K562 (cell line): ENCODE measurements around the gene SEPTIN1. TPM values are rescaled to one million over a fixed set of nuclear protein-coding genes. Genes with fewer than 3 reads are reported as not detected.
A peak's percentile ranks its signal among the peaks of the same experiment; 100 is the strongest.

Experiments
- AFF4 ChIP-seq: sonication (generic); formaldehyde crosslinking; IDR thresholded peaks from 2 replicates; pipeline ENCODE4 v1.8.0; 2023; ENCODE audit warnings: mild to moderate bottlenecking, missing genetic modification reagents
- CBX3 ChIP-seq, 2 experiments: IDR thresholded peaks; 1 replicate in 1 of 2; 2 replicates in 1 of 2; pipeline ENCODE4 v1.6.1; 2012; ENCODE audit warnings: inconsistent platforms in 2 of 2, low read length in 2 of 2, borderline replicate concordance in 1 of 2, control low read depth in 1 of 2
- EP300 ChIP-seq: IDR thresholded peaks from 2 replicates; pipeline ENCODE4 v1.6.1; 2012; ENCODE audit warnings: low read length, improper control_type of control experiment
- ERF ChIP-seq: fragments of 450-650 bp; formaldehyde crosslinking; IDR thresholded peaks from 2 replicates; pipeline ENCODE4 v1.4.0; 2020; ENCODE audit warnings: mild to moderate bottlenecking, mixed read lengths
- HNRNPLL ChIP-seq: fragments of 200-400 bp; formaldehyde crosslinking; IDR thresholded peaks from 2 replicates; pipeline ENCODE4 v1.6.1; 2017; ENCODE audit warnings: low read length, low read depth, mild to moderate bottlenecking; ENCODE audit not compliant: poor library complexity, severe bottlenecking
- MAZ ChIP-seq, 2 experiments: fragments of 450-650 bp in 1 of 2; sonication (generic) in 1 of 2; formaldehyde crosslinking; IDR thresholded peaks in 1 of 2; conservative IDR thresholded peaks in 1 of 2; 2 replicates each; pipeline versions ENCODE4 v1.4.0 to v1.5.0; 2020; ENCODE audit warnings: mild to moderate bottlenecking in 1 of 2, missing genetic modification reagents in 1 of 2
- PML ChIP-seq: IDR thresholded peaks from 2 replicates; pipeline ENCODE4 v1.6.1; 2012; ENCODE audit warnings: low read length, inconsistent platforms
- RBM22 ChIP-seq: fragments of 200-400 bp; formaldehyde crosslinking; IDR thresholded peaks from 2 replicates; pipeline ENCODE4 v1.6.1; 2018; ENCODE audit warnings: low read length, low read depth; ENCODE audit not compliant: poor library complexity, severe bottlenecking
- SIN3A ChIP-seq, 2 experiments: fragments of 150-350 bp in 1 of 2; IDR thresholded peaks; 2 replicates each; pipeline ENCODE4 v1.6.1; 2011 to 2016; ENCODE audit warnings: borderline replicate concordance in 2 of 2, low read depth in 2 of 2, low read length in 2 of 2, mild to moderate bottlenecking in 2 of 2, moderate library complexity in 2 of 2; ENCODE audit not compliant: control insufficient read depth in 1 of 2
- SMARCA5 ChIP-seq: fragments of 450-650 bp; IDR thresholded peaks from 2 replicates; pipeline ENCODE4 v1.6.1; 2016
- SREBF2 ChIP-seq: sonication (generic); formaldehyde crosslinking; IDR thresholded peaks from 2 replicates; pipeline ENCODE4 v1.4.0; 2020; ENCODE audit warnings: mild to moderate bottlenecking, missing genetic modification reagents
- TBL1XR1 ChIP-seq, 2 experiments: IDR thresholded peaks; 2 replicates each; pipeline ENCODE4 v1.6.1; 2012; ENCODE audit warnings: improper control_type of control experiment in 2 of 2, low read length in 2 of 2, mild to moderate bottlenecking in 1 of 2
- ZBED1 ChIP-seq: IDR thresholded peaks from 2 replicates; pipeline ENCODE4 v1.6.1; 2014
- ZNF232 ChIP-seq: sonication (generic); formaldehyde crosslinking; IDR thresholded peaks from 2 replicates; pipeline ENCODE4 v1.8.0; 2022; ENCODE audit warnings: mild to moderate bottlenecking, missing genetic modification reagents
- polyA plus RNA-seq, 8 experiments: library from polyadenylated mRNA; depleted of rRNA in 4 of 8; stranded (reverse) in 5 of 8; unstranded in 3 of 8; fragments of >200 nt; fragmentation: Nextera tagmentation in 2 of 8; fragmentation: Illumina TruSeq in 1 of 8; extraction: Ambion mirVana in 2 of 8; extraction: Trizol in 1 of 8; gene quantifications; 2 replicates each; pipeline versions ENCODE4 v1.2.1 to v1.2.3, GENCODE V29; 2011 to 2014; ENCODE audit warnings: inconsistent platforms in 1 of 8, missing spikeins in 1 of 8
- total RNA-seq, 7 experiments: library from RNA; depleted of rRNA in 6 of 7; stranded (reverse); fragments of >200 nt in 6 of 7; fragmentation: Illumina TruSeq in 2 of 7; extraction: Trizol in 2 of 7; gene quantifications; 2 replicates each; pipeline versions ENCODE4 v1.2.1 to v1.2.3, GENCODE V29; 2011 to 2021; ENCODE audit warnings: low replicate concordance in 1 of 7
- TF ChIP-seq, protein P1 (sequence below): fragments of 250-450 bp; sonication (Bioruptor Pico); IDR thresholded peaks from 2 replicates; pipeline ENCODE4 v1.4.0; 2020; ENCODE audit warnings: mild to moderate bottlenecking, moderate library complexity
- TF ChIP-seq, protein P2 (sequence below): fragments of 450-650 bp; formaldehyde crosslinking; IDR thresholded peaks from 2 replicates; pipeline ENCODE4 v1.4.0; 2020; ENCODE audit warnings: mild to moderate bottlenecking, mixed read lengths
- TF ChIP-seq, protein P3 (sequence below): IDR thresholded peaks from 2 replicates; pipeline ENCODE4 v1.6.1; 2012; ENCODE audit warnings: low read depth, low read length, improper control_type of control experiment, borderline replicate concordance

SEPTIN1 gene
- total and polyA plus RNA-seq, 9 of the 15 experiments (the other 6 are each of a cell fraction or from before 2014, with no cell fraction given), result 0.23 to 5.6 (median 1.7) TPM; not detected in 1

DNA sequence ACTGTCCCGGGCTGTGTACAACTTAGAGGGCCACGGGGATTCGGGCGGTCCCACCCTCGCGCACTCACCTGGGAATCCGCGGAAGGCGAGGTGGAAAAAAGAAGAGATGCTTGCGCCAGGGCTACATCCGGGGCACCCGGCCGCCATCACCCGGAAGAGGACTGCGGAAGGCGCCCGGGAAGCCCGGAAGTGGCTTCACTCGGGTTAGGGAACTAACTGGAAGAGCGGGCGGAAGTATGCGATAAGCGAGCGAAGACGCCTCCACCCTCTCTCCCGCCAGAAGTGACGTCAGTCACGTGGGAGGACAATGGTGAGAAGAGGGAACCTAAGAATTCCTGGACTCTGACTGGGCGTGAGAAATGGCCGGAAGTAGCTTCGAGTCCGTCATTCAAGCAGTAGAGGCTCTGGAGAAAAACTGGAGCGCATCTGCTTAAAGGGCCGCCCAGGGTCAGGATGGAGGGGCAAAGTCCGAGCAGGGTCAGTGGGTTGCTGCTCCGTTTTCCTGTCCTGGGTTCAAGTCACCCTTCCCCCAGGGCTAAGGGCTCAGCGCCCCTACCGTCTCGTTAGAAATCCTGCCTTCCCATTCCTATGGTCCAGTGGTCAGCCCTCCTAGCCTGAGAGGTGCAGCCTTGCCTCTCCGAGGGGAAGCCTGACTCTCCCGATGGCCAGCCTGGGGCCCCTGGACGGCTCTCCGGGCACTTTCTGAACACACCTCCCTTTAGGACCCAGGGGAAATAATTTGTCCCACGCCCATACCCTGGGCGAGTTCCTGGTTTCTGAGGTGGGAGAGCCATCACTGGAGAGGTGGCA is 27.0 kb downstream of the SEPTIN1 start, which contains the start of gene CD2BP2 (continued):
- TF ChIP-seq ERF (CRISPR knock-in tag) (no peak; the same call in 1 of the 2 replicates), TBL1XR1 (IDR thresholded peaks at IDR 0.05; ENCODE audit: low read length in 2 of 2) (peak in 1 of 2 experiments; percentile 64; a peak in 2 of 4 replicates), SIN3A (IDR thresholded peaks at IDR 0.05; ENCODE audit: borderline replicate concordance in 2 of 2, control insufficient read depth in 1 of 2, low read depth in 2 of 2, low read length in 2 of 2) (peak; percentile 67 to 94; a peak in 2 of 4 replicates), ZBED1 (0 out of 2 replicates have a peak, but pooled peaks have one; percentile 16), SMARCA5 (no peak; the same call in 1 of the 2 replicates), RBM22 (no peak), MAZ (CRISPR knock-in tag; conservative IDR thresholded peaks at IDR 0.05 in 1 of 2, IDR thresholded peaks at IDR 0.05 in 1 of 2) (peak; percentile 55 to 67; a peak in 2 of 4 replicates), ZNF232 (CRISPR knock-in tag) (peak; percentile 78; the same call in 1 of the 2 replicates), AFF4 (0 out of 2 replicates have a peak, but pooled peaks have one; percentile 25), EP300 (peak; percentile 34; the same call in 1 of the 2 replicates), HNRNPLL (peak; percentile 53), PML (0 out of 2 replicates have a peak, but pooled peaks have one; percentile 59), CBX3 (IDR thresholded peaks at IDR 0.05; ENCODE audit: borderline replicate concordance in 1 of 2, low read length in 2 of 2) (peak in 1 of 2 experiments; percentile 82; a peak in 2 of 3 replicates), SREBF2 (CRISPR knock-in tag) (0 out of 2 replicates have a peak, but pooled peaks have one; percentile 27)
- TF ChIP-seq, protein P1, sequence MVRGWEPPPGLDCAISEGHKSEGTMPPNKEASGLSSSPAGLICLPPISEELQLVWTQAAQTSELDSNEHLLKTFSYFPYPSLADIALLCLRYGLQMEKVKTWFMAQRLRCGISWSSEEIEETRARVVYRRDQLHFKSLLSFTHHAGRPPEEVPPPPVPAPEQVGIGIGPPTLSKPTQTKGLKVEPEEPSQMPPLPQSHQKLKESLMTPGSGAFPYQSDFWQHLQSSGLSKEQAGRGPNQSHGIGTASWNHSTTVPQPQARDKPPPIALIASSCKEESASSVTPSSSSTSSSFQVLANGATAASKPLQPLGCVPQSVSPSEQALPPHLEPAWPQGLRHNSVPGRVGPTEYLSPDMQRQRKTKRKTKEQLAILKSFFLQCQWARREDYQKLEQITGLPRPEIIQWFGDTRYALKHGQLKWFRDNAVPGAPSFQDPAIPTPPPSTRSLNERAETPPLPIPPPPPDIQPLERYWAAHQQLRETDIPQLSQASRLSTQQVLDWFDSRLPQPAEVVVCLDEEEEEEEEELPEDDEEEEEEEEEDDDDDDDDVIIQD (CRISPR knock-in tag), result no peak
- TF ChIP-seq, protein P2, sequence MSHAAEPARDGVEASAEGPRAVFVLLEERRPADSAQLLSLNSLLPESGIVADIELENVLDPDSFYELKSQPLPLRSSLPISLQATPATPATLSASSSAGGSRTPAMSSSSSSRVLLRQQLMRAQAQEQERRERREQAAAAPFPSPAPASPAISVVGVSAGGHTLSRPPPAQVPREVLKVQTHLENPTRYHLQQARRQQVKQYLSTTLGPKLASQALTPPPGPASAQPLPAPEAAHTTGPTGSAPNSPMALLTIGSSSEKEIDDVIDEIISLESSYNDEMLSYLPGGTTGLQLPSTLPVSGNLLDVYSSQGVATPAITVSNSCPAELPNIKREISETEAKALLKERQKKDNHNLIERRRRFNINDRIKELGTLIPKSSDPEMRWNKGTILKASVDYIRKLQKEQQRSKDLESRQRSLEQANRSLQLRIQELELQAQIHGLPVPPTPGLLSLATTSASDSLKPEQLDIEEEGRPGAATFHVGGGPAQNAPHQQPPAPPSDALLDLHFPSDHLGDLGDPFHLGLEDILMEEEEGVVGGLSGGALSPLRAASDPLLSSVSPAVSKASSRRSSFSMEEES (CRISPR knock-in tag), result peak; percentile 93
- TF ChIP-seq, protein P3, sequence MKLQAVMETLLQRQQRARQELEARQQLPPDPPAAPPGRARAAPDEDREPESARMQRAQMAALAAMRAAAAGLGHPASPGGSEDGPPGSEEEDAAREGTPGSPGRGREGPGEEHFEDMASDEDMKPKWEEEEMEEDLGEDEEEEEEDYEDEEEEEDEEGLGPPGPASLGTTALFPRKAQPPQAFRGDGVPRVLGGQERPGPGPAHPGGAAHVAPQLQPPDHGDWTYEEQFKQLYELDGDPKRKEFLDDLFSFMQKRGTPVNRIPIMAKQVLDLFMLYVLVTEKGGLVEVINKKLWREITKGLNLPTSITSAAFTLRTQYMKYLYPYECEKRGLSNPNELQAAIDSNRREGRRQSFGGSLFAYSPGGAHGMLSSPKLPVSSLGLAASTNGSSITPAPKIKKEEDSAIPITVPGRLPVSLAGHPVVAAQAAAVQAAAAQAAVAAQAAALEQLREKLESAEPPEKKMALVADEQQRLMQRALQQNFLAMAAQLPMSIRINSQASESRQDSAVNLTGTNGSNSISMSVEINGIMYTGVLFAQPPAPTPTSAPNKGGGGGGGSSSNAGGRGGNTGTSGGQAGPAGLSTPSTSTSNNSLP, result no peak
